ENCODE data around the gene C12orf42. TPM values are rescaled to one million over a fixed set of nuclear protein-coding genes. Genes with fewer than 3 reads are reported as not detected.

C12orf42 gene
- total RNA-seq, 1 experiment from 2014 or later: not detected

DNA sequence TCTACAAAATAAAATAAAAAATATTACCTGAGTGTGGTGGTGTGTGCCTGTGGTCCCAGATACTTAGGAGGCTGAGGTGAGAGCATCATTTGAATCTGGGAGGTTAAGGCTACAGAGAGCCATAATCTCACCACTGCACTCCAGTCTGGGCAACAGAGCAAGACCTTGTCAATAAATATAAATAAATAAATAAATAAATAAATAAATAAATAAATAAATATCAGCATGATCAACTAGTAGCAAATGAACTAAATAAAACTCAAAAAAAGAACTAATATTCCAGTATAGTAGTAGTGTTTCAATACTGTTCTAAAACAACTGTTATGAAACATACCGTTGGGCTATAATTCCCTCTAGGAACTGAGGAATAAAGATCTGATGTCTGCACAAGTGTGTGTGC, 74.4 kb downstream of the C12orf42 start:
- Histone ChIP-seq H3K36me3 (ENCODE audit: low read depth, low read length) (no peaks in the 10 kb centered on the region), H3K4me1 (ENCODE audit: insufficient read depth, low read length) (peaks cover 5% of the 10 kb centered on the region; the same call in 1 of the 2 replicates), H3K9me2 (replicated peaks; ENCODE audit: low read length) (no peaks in the 10 kb centered on the region), H3K27ac (ENCODE audit: low read length) (no peak overlapping the region), H3K27me3 (ENCODE audit: low read length) (peaks cover 26% of the 10 kb centered on the region), H4K20me1 (ENCODE audit: low read length) (no peaks in the 10 kb centered on the region), H3K79me2 (ENCODE audit: low read length) (no peaks in the 10 kb centered on the region), H2AFZ (ENCODE audit: low read length) (no peak overlapping the region), H3K9ac (ENCODE audit: low read length) (no peak overlapping the region), H3K4me2 (ENCODE audit: low read length) (no peak overlapping the region), H3F3A (ENCODE audit: low read length, unreplicated experiment) (no peaks in the 10 kb centered on the region), H3K9me3 (ENCODE audit: low read length) (no peaks in the 10 kb centered on the region), H3K4me3 (ENCODE audit: low read length) (no peak overlapping the region)
- no TSS peak for BruUV-seq (replicated peaks)
- CTCF ChIA-PET: no interaction called here
- intact Hi-C loops (cut with micrococcal nuclease): no loop called here
- no peak for TF ChIP-seq EZH2phosphoT487 (IDR thresholded peaks at IDR 0.05; ENCODE audit: borderline replicate concordance, low read length)
- TF ChIP-seq EZH2 (IDR thresholded peaks at IDR 0.05; ENCODE audit: low read length, unreplicated experiment): no peak
- TF ChIP-seq, protein P1, sequence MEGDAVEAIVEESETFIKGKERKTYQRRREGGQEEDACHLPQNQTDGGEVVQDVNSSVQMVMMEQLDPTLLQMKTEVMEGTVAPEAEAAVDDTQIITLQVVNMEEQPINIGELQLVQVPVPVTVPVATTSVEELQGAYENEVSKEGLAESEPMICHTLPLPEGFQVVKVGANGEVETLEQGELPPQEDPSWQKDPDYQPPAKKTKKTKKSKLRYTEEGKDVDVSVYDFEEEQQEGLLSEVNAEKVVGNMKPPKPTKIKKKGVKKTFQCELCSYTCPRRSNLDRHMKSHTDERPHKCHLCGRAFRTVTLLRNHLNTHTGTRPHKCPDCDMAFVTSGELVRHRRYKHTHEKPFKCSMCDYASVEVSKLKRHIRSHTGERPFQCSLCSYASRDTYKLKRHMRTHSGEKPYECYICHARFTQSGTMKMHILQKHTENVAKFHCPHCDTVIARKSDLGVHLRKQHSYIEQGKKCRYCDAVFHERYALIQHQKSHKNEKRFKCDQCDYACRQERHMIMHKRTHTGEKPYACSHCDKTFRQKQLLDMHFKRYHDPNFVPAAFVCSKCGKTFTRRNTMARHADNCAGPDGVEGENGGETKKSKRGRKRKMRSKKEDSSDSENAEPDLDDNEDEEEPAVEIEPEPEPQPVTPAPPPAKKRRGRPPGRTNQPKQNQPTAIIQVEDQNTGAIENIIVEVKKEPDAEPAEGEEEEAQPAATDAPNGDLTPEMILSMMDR (conservative IDR thresholded peaks at IDR 0.05; ENCODE audit: low read depth, low read length): no peak
- ATAC-seq: no peak
- DNase-seq: no peak
- POLR2A ChIA-PET (ENCODE audit: unreplicated experiment): no interaction called here

DNA sequence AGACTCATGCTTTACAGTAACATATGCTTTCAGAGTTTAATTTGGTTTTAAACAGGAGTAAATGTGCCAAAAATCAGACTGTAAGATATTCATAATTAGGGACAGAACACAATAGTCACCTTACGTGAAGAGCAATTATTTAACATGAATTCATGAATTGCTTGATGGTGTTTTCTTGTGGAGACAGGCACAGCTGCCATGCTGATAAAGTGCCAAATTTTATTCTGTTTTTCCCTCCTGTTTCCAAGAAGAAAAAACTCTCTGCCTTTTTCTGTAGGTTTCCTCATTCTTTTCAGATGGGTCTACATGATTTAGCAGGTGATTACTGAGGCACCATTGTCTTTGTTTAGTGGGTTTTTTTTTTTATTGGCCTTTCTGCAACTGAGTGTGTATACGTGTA, 80.1 kb downstream of the C12orf42 start:
- Histone ChIP-seq H3K4me1 (ENCODE audit: insufficient read depth, low read length) (no peaks in the 10 kb centered on the region), H3K36me3 (ENCODE audit: low read depth, low read length) (no peaks in the 10 kb centered on the region), H4K20me1 (ENCODE audit: low read length) (no peaks in the 10 kb centered on the region), H3F3A (ENCODE audit: low read length, unreplicated experiment) (no peaks in the 10 kb centered on the region), H3K9me3 (ENCODE audit: low read length) (no peaks in the 10 kb centered on the region), H3K9me2 (replicated peaks; ENCODE audit: low read length) (no peaks in the 10 kb centered on the region), H3K4me2 (ENCODE audit: low read length) (no peak overlapping the region), H3K4me3 (ENCODE audit: low read length) (no peak overlapping the region), H3K27ac (ENCODE audit: low read length) (no peak overlapping the region), H3K79me2 (ENCODE audit: low read length) (no peaks in the 10 kb centered on the region), H3K27me3 (ENCODE audit: low read length) (peaks cover 51% of the 10 kb centered on the region), H3K9ac (ENCODE audit: low read length) (no peak overlapping the region), H2AFZ (ENCODE audit: low read length) (no peak overlapping the region)
- ATAC-seq: no peak
- TF ChIP-seq, protein P1 (conservative IDR thresholded peaks at IDR 0.05; ENCODE audit: low read depth, low read length): no peak
- no peak for TF ChIP-seq EZH2 (IDR thresholded peaks at IDR 0.05; ENCODE audit: low read length, unreplicated experiment)
- no peak for TF ChIP-seq EZH2phosphoT487 (IDR thresholded peaks at IDR 0.05; ENCODE audit: borderline replicate concordance, low read length)
- intact Hi-C loops (cut with micrococcal nuclease): no loop called here
- POLR2A ChIA-PET (ENCODE audit: unreplicated experiment): no interaction called here
- DNase-seq: no peak
- no TSS peak for BruUV-seq (replicated peaks)
- CTCF ChIA-PET: no interaction called here

DNA sequence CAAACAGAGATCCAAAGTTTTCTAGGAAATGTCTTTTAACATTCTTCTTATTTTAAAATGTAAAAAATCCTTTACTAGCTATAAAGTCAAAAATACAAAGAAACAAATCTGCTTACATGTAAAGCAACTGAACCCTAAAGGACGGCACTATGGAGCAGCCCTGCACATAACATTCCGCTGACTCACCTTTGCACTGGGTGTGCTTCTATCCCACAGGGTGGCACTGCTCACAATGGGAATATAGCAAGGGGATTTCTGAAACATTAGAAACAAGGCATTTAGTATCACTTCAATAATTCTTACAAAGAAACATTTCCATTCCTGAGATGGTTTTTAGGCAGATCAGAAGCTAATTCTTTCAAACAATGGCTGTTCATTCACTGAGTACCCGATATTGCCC, 94.3 kb downstream of the C12orf42 start:
- Histone ChIP-seq H4K20me1 (ENCODE audit: low read length) (no peaks in the 10 kb centered on the region), H3K4me1 (ENCODE audit: insufficient read depth, low read length) (peaks cover 17% of the 10 kb centered on the region), H3K27ac (ENCODE audit: low read length) (no peak overlapping the region), H3K9me3 (ENCODE audit: low read length) (no peaks in the 10 kb centered on the region), H3K9ac (ENCODE audit: low read length) (no peak overlapping the region), H3K4me3 (ENCODE audit: low read length) (no peak overlapping the region), H3K4me2 (ENCODE audit: low read length) (0 out of 2 replicates have a peak overlapping the region, but pooled peaks have one; percentile 30), H3K9me2 (replicated peaks; ENCODE audit: low read length) (no peaks in the 10 kb centered on the region), H3K27me3 (ENCODE audit: low read length) (peaks cover 25% of the 10 kb centered on the region), H3K36me3 (ENCODE audit: low read depth, low read length) (no peaks in the 10 kb centered on the region), H3K79me2 (ENCODE audit: low read length) (no peaks in the 10 kb centered on the region), H2AFZ (ENCODE audit: low read length) (peak overlapping the region; percentile 37), H3F3A (ENCODE audit: low read length, unreplicated experiment) (no peaks in the 10 kb centered on the region)
- ATAC-seq (peak; percentile 93), DNase-seq (peak; percentile 84)
- TF ChIP-seq EZH2 (IDR thresholded peaks at IDR 0.05; ENCODE audit: low read length, unreplicated experiment): no peak
- TF ChIP-seq, protein P1 (conservative IDR thresholded peaks at IDR 0.05; ENCODE audit: low read depth, low read length): peak; percentile 77
- intact Hi-C loops (cut with micrococcal nuclease): loop anchor here (1.0 kb wide), 1 partner anchor 147 kb away; no protein-coding TSS in a partner anchor
- BruUV-seq (replicated peaks): no TSS peak
- ChIA-PET CTCF (no interaction called here), POLR2A (ENCODE audit: unreplicated experiment) (no interaction called here)
